H1 (cell line): ENCODE results near the gene EMC10. TPM values are rescaled to one million over a fixed set of nuclear protein-coding genes. Genes with fewer than 3 reads are reported as not detected.

Source experiments
- CTCF ChIA-PET: fragments of 300-600 bp; sonication (Branson Sonifier 250); formaldehyde crosslinking; loops from one replicate; lab custom pipeline; 2021; ENCODE audit not compliant: partially characterized antibody; lab: Charles Lee
- POLR2A ChIA-PET: fragments of 300-600 bp; sonication (Branson Sonifier 250); formaldehyde crosslinking; loops from one replicate; lab custom pipeline; 2021; ENCODE audit warnings: inconsistent platforms; ENCODE audit not compliant: partially characterized antibody; lab: Charles Lee
- DNase-seq, 2 experiments: peaks; one replicate each; pipeline versions ENCODE4 v3.0.0 to v3.0.0-alpha.2; 2010 to 2022; ENCODE audit warnings: low spot score in 2 of 2, low read depth in 1 of 2, mixed read lengths in 1 of 2
- FAIRE-seq: peaks from 2 replicates; lab custom pipeline; 2011; peaks lifted over from hg19 to GRCh38; lab: Jason Lieb, UNC
- H2AFZ ChIP-seq: 2 replicates; pipeline ENCODE4 v1.8.1; 2012; ENCODE audit warnings: low read length, inconsistent platforms
- H2AK5ac ChIP-seq: 2 replicates; pipeline ENCODE4 v1.6.1; 2013; ENCODE audit warnings: low read depth, low read length
- H2BK120ac ChIP-seq: replicated peaks from 2 replicates; pipeline ENCODE3; 2013; ENCODE audit warnings: low read depth, low read length, inconsistent platforms
- H2BK12ac ChIP-seq: 2 replicates; pipeline ENCODE4 v1.6.1; 2013; ENCODE audit warnings: low read depth, low read length
- H2BK15ac ChIP-seq: 2 replicates; pipeline ENCODE4 v1.6.1; 2013; ENCODE audit warnings: low read length
- H2BK20ac ChIP-seq: 2 replicates; pipeline ENCODE4 v1.6.1; 2013; ENCODE audit warnings: low read length
- H2BK5ac ChIP-seq: 2 replicates; pipeline ENCODE4 v1.6.1; 2013; ENCODE audit warnings: low read depth, low read length
- H3K14ac ChIP-seq: 2 replicates; pipeline ENCODE4 v1.6.1; 2013; ENCODE audit warnings: inconsistent platforms; ENCODE audit not compliant: insufficient read length
- H3K18ac ChIP-seq: 2 replicates; pipeline ENCODE4 v1.6.1; 2013; ENCODE audit warnings: low read length; ENCODE audit errors: extremely low read depth
- H3K23ac ChIP-seq: 2 replicates; pipeline ENCODE4 v1.6.1; 2013; ENCODE audit warnings: inconsistent platforms; ENCODE audit not compliant: insufficient read length
- H3K23me2 ChIP-seq: 2 replicates; pipeline ENCODE4 v1.6.1; 2013; ENCODE audit warnings: low read depth, low read length
- H3K27ac ChIP-seq: 2 replicates; pipeline ENCODE4 v1.6.1; 2011; ENCODE audit warnings: low read depth, low read length, inconsistent platforms
- H3K27me3 ChIP-seq, 4 experiments: replicated peaks in 1 of 4; 1 replicate in 1 of 4; 2 replicates in 3 of 4; pipeline versions ENCODE4 v1.6.1 to v1.8.1; 2011 to 2013; ENCODE audit warnings: low read length in 3 of 4, mild to moderate bottlenecking in 3 of 4, inconsistent platforms in 2 of 4, mixed read lengths in 2 of 4, moderate library complexity in 1 of 4; ENCODE audit not compliant: control insufficient read depth in 3 of 4, insufficient read depth in 3 of 4; ENCODE audit errors: extremely low read depth in 1 of 4
- H3K36me3 ChIP-seq, 4 experiments: 2 replicates each; pipeline versions ENCODE4 v1.6.1 to v1.8.1; 2011 to 2013; ENCODE audit warnings: mild to moderate bottlenecking in 4 of 4, low read length in 3 of 4, moderate library complexity in 2 of 4, control low read depth in 1 of 4, inconsistent platforms in 1 of 4; ENCODE audit not compliant: insufficient read depth in 4 of 4, control insufficient read depth in 2 of 4
- H3K4ac ChIP-seq: replicated peaks from 2 replicates; pipeline ENCODE3; 2013; ENCODE audit warnings: low read length, low read depth, mixed read lengths, inconsistent platforms; ENCODE audit not compliant: insufficient read length
- H3K4me1 ChIP-seq, 4 experiments: replicated peaks in 1 of 4; 1 replicate in 1 of 4; 2 replicates in 3 of 4; pipeline versions ENCODE4 v1.6.1 to v1.8.1; 2011 to 2013; ENCODE audit warnings: low read length in 3 of 4, inconsistent platforms in 2 of 4, mixed read lengths in 1 of 4; ENCODE audit not compliant: insufficient read depth in 4 of 4, control insufficient read depth in 3 of 4
- H3K4me2 ChIP-seq, 2 experiments: 2 replicates each; pipeline versions ENCODE4 v1.6.1 to v1.8.1; 2011 to 2013; ENCODE audit warnings: low read depth in 2 of 2, low read length in 2 of 2, control low read depth in 1 of 2, inconsistent platforms in 1 of 2, mild to moderate bottlenecking in 1 of 2; ENCODE audit not compliant: insufficient read depth in 1 of 2
- H3K4me3 ChIP-seq, 4 experiments: fragments of 200-600, 300-600 bp in 1 of 4; sonication (generic), shearing (Covaris generic), sonication (Bioruptor Twin) in 1 of 4; 2 replicates each; pipeline versions ENCODE4 v1.5.1 to v1.8.1; 2011 to 2016; ENCODE audit warnings: low read length in 4 of 4, low read depth in 3 of 4, control low read depth in 2 of 4, inconsistent platforms in 2 of 4, mild to moderate bottlenecking in 2 of 4, mixed read lengths in 1 of 4, moderate library complexity in 1 of 4; ENCODE audit not compliant: insufficient read depth in 2 of 4; ENCODE audit errors: extremely low read depth in 1 of 4
- H3K56ac ChIP-seq: replicated peaks from 2 replicates; pipeline ENCODE3; 2013; ENCODE audit warnings: low read depth, mild to moderate bottlenecking, mixed read lengths, low read length, inconsistent platforms; ENCODE audit not compliant: insufficient read length
- H3K79me1 ChIP-seq: 2 replicates; pipeline ENCODE4 v1.6.1; 2013; ENCODE audit warnings: low read depth, low read length, control low read depth
- H3K79me2 ChIP-seq, 2 experiments: 2 replicates each; pipeline versions ENCODE4 v1.6.1 to v1.8.1; 2012 to 2013; ENCODE audit warnings: low read length in 2 of 2, mild to moderate bottlenecking in 2 of 2, inconsistent platforms in 1 of 2; ENCODE audit not compliant: insufficient read depth in 2 of 2, control insufficient read depth in 1 of 2
- H3K9ac ChIP-seq, 4 experiments: replicated peaks in 1 of 4; 1 replicate in 1 of 4; 2 replicates in 3 of 4; pipeline versions ENCODE4 v1.6.1 to v1.8.1; 2011 to 2013; ENCODE audit warnings: low read depth in 3 of 4, low read length in 3 of 4, control low read depth in 2 of 4, mild to moderate bottlenecking in 2 of 4, moderate library complexity in 2 of 4, inconsistent platforms in 1 of 4; ENCODE audit errors: extremely low read depth in 1 of 4
- H3K9me3 ChIP-seq, 2 experiments: 2 replicates each; pipeline versions ENCODE4 v1.6.1 to v1.8.1; 2012 to 2013; ENCODE audit warnings: mild to moderate bottlenecking in 2 of 2, moderate library complexity in 2 of 2, control low read depth in 1 of 2, inconsistent platforms in 1 of 2, low read depth in 1 of 2, low read length in 1 of 2, mixed read lengths in 1 of 2; ENCODE audit not compliant: insufficient read depth in 2 of 2
- H4K20me1 ChIP-seq, 2 experiments: replicated peaks in 1 of 2; 2 replicates each; pipeline versions ENCODE3 to v1.8.1; 2011 to 2013; ENCODE audit warnings: inconsistent platforms in 2 of 2, low read length in 2 of 2, mild to moderate bottlenecking in 1 of 2; ENCODE audit not compliant: insufficient read depth in 2 of 2, control insufficient read depth in 1 of 2
- H4K5ac ChIP-seq: 2 replicates; pipeline ENCODE4 v1.6.1; 2013; ENCODE audit warnings: low read length, low read depth, mixed read lengths, inconsistent platforms; ENCODE audit not compliant: insufficient read length
- H4K8ac ChIP-seq: 2 replicates; pipeline ENCODE4 v1.8.0; 2013; ENCODE audit warnings: mild to moderate bottlenecking, moderate library complexity, low read length, inconsistent platforms; ENCODE audit not compliant: insufficient read depth; ENCODE audit errors: extremely low read depth
- H4K91ac ChIP-seq: replicated peaks from 2 replicates; pipeline ENCODE3; 2013; ENCODE audit warnings: low read length, mixed read lengths, inconsistent platforms; ENCODE audit not compliant: insufficient read length
- ASH2L ChIP-seq: fragments of 200-600, 300-600 bp; sonication (generic); IDR thresholded peaks from one replicate; pipeline ENCODE4 v1.7.1; 2017; ENCODE audit warnings: low read length
- CEBPB ChIP-seq: IDR thresholded peaks from 2 replicates; pipeline ENCODE4 v1.6.1; 2012; ENCODE audit warnings: low read depth, low read length
- CHD1 ChIP-seq: IDR thresholded peaks from 2 replicates; pipeline ENCODE4 v1.6.1; 2012; ENCODE audit warnings: low read depth, low read length, improper control_type of control experiment
- CTBP2 ChIP-seq: IDR thresholded peaks from 2 replicates; pipeline ENCODE4 v1.7.0; 2011; ENCODE audit warnings: borderline replicate concordance, mild to moderate bottlenecking, moderate library complexity, mixed read lengths, low read length; ENCODE audit not compliant: insufficient read depth, insufficient read length
- EGR1 ChIP-seq: IDR thresholded peaks from 2 replicates; pipeline ENCODE4 v1.6.1; 2011; ENCODE audit warnings: low read depth, low read length, borderline replicate concordance
- EZH2 ChIP-seq: fragments of 200-600 bp; sonication (generic); IDR thresholded peaks from 2 replicates; pipeline ENCODE4 v1.7.1; 2012; ENCODE audit warnings: low read depth, mild to moderate bottlenecking, moderate library complexity, low read length, inconsistent platforms; ENCODE audit not compliant: severe bottlenecking
- NANOG ChIP-seq: IDR thresholded peaks from 2 replicates; pipeline ENCODE4 v1.6.1; 2011; ENCODE audit warnings: low read length, low read depth, mild to moderate bottlenecking, inconsistent platforms; ENCODE audit not compliant: insufficient read depth, poor library complexity, severe bottlenecking
- POLR2AphosphoS5 ChIP-seq: IDR thresholded peaks from 2 replicates; pipeline ENCODE4 v1.6.1; 2011; ENCODE audit warnings: low read depth, low read length
- SP1 ChIP-seq: IDR thresholded peaks from 2 replicates; pipeline ENCODE4 v1.6.1; 2011; ENCODE audit warnings: low read depth, low read length
- SP2 ChIP-seq: IDR thresholded peaks from 2 replicates; pipeline ENCODE4 v1.6.1; 2012; ENCODE audit warnings: mild to moderate bottlenecking, low read length, inconsistent platforms
- WGBS, 2 experiments: shearing (Covaris generic) in 1 of 2; methylation state at CpG; one replicate each; pipeline versions ENCODE4 v1.1.6 to v1.1.7; 2013 to 2015; ENCODE audit warnings: low lambda C conversion rate in 2 of 2, mixed read lengths in 2 of 2, inconsistent platforms in 1 of 2, low coverage in 1 of 2, missing lambda C conversion rate in 1 of 2; ENCODE audit not compliant: insufficient replicate concordance in 2 of 2, insufficient coverage in 1 of 2, insufficient read length in 1 of 2; ENCODE audit errors: extremely low coverage in 1 of 2, missing lambda C conversion rate in 1 of 2; 5-methylcytosine and 5-hydroxymethylcytosine counted together
- polyA plus RNA-seq, 7 experiments: library from polyadenylated mRNA; depleted of rRNA in 3 of 7; stranded (reverse) in 5 of 7; unstranded in 2 of 7; fragments of >200 nt in 5 of 7; fragments of 200-250 nt in 2 of 7; gene quantifications; 1 replicate in 5 of 7; 2 replicates in 1 of 7; 4 replicates in 1 of 7; pipeline versions ENCODE4 v1.2.1 to v1.2.3, GENCODE V29; 2011 to 2013; ENCODE audit warnings: missing spikeins in 2 of 7, mixed read lengths in 2 of 7
- total RNA-seq: library from RNA; stranded (reverse); fragmentation: NEBNext Ultra II Directional; extraction: Animal tissue kit (Norgen Biotek cat#: 25700); gene quantifications from 2 replicates; pipeline ENCODE4 v1.2.1, GENCODE V29; 2021
- TF ChIP-seq, protein P1 (sequence below), 3 experiments: IDR thresholded peaks; 1 replicate in 2 of 3; 2 replicates in 1 of 3; pipeline versions ENCODE4 v1.5.1 to v1.6.1; 2011; ENCODE audit warnings: low read length in 3 of 3, mild to moderate bottlenecking in 3 of 3, inconsistent platforms in 2 of 3, low read depth in 1 of 3, moderate library complexity in 1 of 3; ENCODE audit not compliant: insufficient read depth in 1 of 3; ENCODE audit errors: control extremely low read depth in 1 of 3

The EMC10 gene
- total and polyA plus RNA-seq, 2 of the 8 experiments (the other 6 are each of a cell fraction or from before 2014, with no cell fraction given): 77.6 to 103 TPM

DNA sequence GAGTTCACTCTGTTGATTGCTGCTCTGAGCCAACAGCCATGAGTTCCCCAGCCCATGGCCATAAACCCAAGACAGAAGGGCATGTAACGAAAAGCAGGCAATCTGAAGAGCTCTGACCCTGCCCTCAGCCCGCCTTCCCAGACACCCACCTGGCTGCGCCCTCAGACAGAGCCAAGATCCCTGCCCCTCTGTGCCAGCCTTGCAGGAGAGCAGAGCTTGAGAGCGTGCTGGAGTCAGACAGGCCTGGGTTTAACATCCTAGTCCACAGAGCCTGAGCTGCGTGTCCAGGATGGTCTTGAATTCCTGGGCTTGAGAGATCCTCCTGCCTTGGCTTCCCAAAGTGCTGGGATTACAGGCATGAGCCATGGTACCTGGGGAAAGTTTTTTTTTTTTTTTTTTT, 19.0 kb upstream of the EMC10 start:
- H3K4ac ChIP-seq: no peak overlapping the region
- H3K79me2 ChIP-seq: no peaks in the 10 kb centered on the region
- H3K27me3 ChIP-seq: no peaks in the 10 kb centered on the region; a peak in 2 of 7 replicates
- no peak overlapping the region for H4K91ac ChIP-seq
- no peak overlapping the region for H3K14ac ChIP-seq
- no peak overlapping the region for H2BK120ac ChIP-seq
- H3K27ac ChIP-seq: no peak overlapping the region
- no peak overlapping the region for H3K18ac ChIP-seq
- no peaks in the 10 kb centered on the region for H3K9me3 ChIP-seq
- no peak overlapping the region for H3K4me3 ChIP-seq
- no peak overlapping the region for H4K8ac ChIP-seq
- no peak overlapping the region for H4K5ac ChIP-seq
- ChIA-PET POLR2A (interaction anchor here (1.1 kb wide), 1 partner anchor 9 kb away, joined by 4 read pairs; no protein-coding TSS in a partner anchor), CTCF (interaction anchor here (0.6 to 1.1 kb wide), 4 partner anchors 88 to 162 kb away, joined by 3 to 6 read pairs (median 4); no protein-coding TSS in a partner anchor)
- peaks cover 7% of the 10 kb centered on the region; the same call in 1 of the 2 replicates for H3K23me2 ChIP-seq
- 90% methylated on average over 5 of the region's 5 CpGs; no CpG with 5 or more reads in 1 of the 2 experiments for WGBS, 2 experiments
- H2AK5ac ChIP-seq: no peak overlapping the region
- no peak overlapping the region for H3K56ac ChIP-seq
- no peak overlapping the region for H2AFZ ChIP-seq
- no peak overlapping the region for H3K9ac ChIP-seq
- H3K79me1 ChIP-seq: no peaks in the 10 kb centered on the region
- H3K4me2 ChIP-seq: no peak overlapping the region
- H2BK20ac ChIP-seq: no peak overlapping the region
- no peak overlapping the region for H2BK15ac ChIP-seq
- TF ChIP-seq, protein P1, sequence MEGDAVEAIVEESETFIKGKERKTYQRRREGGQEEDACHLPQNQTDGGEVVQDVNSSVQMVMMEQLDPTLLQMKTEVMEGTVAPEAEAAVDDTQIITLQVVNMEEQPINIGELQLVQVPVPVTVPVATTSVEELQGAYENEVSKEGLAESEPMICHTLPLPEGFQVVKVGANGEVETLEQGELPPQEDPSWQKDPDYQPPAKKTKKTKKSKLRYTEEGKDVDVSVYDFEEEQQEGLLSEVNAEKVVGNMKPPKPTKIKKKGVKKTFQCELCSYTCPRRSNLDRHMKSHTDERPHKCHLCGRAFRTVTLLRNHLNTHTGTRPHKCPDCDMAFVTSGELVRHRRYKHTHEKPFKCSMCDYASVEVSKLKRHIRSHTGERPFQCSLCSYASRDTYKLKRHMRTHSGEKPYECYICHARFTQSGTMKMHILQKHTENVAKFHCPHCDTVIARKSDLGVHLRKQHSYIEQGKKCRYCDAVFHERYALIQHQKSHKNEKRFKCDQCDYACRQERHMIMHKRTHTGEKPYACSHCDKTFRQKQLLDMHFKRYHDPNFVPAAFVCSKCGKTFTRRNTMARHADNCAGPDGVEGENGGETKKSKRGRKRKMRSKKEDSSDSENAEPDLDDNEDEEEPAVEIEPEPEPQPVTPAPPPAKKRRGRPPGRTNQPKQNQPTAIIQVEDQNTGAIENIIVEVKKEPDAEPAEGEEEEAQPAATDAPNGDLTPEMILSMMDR (IDR thresholded peaks at IDR 0.05; ENCODE audit: control extremely low read depth in 1 of 3, insufficient read depth in 1 of 3, low read depth in 1 of 3, low read length in 3 of 3): no peak
- TF ChIP-seq CHD1 (no peak), ASH2L (no peak), POLR2AphosphoS5 (no peak), SP1 (no peak), NANOG (no peak), CTBP2 (no peak), EGR1 (no peak), CEBPB (no peak), EZH2 (no peak), SP2 (no peak)
- no peak for DNase-seq
- H3K36me3 ChIP-seq: no peaks in the 10 kb centered on the region
- no peak overlapping the region for H2BK12ac ChIP-seq
- peaks cover 0 to 3% of the 10 kb centered on the region in 2 experiments for H4K20me1 ChIP-seq
- no peak for FAIRE-seq
- H3K23ac ChIP-seq: no peak overlapping the region
- H3K4me1 ChIP-seq: peaks cover 0 to 3% (median 0%) of the 10 kb centered on the region in 4 experiments; a peak in 2 of 7 replicates
- no peak overlapping the region for H2BK5ac ChIP-seq
